ENCODE results near the gene OLFM2. TPM values are rescaled to one million over a fixed set of nuclear protein-coding genes. Genes with fewer than 3 reads are reported as not detected.

OLFM2 gene
- total RNA-seq, 1 experiment from 2014 or later = 9.7 TPM

DNA sequence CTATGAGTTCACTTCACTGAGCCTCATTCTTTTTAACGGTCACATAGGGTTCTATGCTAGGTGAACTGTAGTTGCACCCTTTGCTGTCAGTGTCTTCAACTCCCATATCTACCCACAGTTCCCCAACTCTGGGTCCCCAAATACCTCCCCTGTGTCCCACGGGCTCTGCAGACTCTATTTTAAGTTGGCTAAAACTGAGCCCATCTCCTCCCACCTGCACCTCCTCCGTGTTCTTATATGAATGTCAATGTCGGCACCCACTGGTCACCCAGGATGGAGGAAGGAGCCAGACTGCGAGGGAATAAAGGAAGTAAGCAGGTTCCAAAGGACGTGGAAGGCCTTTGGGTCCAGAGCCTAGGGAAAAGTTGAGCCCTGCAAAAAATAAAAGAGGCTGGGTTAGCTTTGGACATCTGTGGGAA is 102.0 kb downstream of the OLFM2 start:
- intact Hi-C loops (cut with micrococcal nuclease; ENCODE audit: unreplicated experiment) (no loop called here), in situ Hi-C loops (cut with HindIII; ENCODE audit: low pct_unique_long_range_greater_than_20kb, low sequenced_read_pairs) (no loop called here)
- ATAC-seq = peak; percentile 11
- 0 out of 2 replicates have a peak, but pooled peaks cover 4% of the 10 kb centered on the region for H3K4me1 ChIP-seq (ENCODE audit: control insufficient read depth, insufficient read depth, low read length)
- ChIA-PET CTCF (interaction anchor here (0.6 kb wide), 1 partner anchor 272 kb away, joined by 3 read pairs; the partner anchor contains the start of gene PPAN), POLR2A (no interaction called here)
- no peaks in the 10 kb centered on the region for H3K9me3 ChIP-seq (ENCODE audit: control insufficient read depth, insufficient read depth, low read depth, low read length)
- H3K27me3 ChIP-seq (ENCODE audit: control insufficient read depth, insufficient read depth, low read length) = no peaks in the 10 kb centered on the region
- H3K4me3 ChIP-seq (ENCODE audit: low read depth in 2 of 2, low read length in 2 of 2) = peak overlapping the region; percentile 56 to 74
- H3K27ac ChIP-seq (ENCODE audit: low read length) = no peak overlapping the region; the same call in 1 of the 2 replicates
- TF ChIP-seq, protein P1, sequence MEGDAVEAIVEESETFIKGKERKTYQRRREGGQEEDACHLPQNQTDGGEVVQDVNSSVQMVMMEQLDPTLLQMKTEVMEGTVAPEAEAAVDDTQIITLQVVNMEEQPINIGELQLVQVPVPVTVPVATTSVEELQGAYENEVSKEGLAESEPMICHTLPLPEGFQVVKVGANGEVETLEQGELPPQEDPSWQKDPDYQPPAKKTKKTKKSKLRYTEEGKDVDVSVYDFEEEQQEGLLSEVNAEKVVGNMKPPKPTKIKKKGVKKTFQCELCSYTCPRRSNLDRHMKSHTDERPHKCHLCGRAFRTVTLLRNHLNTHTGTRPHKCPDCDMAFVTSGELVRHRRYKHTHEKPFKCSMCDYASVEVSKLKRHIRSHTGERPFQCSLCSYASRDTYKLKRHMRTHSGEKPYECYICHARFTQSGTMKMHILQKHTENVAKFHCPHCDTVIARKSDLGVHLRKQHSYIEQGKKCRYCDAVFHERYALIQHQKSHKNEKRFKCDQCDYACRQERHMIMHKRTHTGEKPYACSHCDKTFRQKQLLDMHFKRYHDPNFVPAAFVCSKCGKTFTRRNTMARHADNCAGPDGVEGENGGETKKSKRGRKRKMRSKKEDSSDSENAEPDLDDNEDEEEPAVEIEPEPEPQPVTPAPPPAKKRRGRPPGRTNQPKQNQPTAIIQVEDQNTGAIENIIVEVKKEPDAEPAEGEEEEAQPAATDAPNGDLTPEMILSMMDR (IDR thresholded peaks at IDR 0.05) = no peak
- TF ChIP-seq TCF7L2 (IDR thresholded peaks at IDR 0.05; ENCODE audit: low read depth, low read length) (no peak), POLR2AphosphoS5 (IDR thresholded peaks at IDR 0.05; ENCODE audit: low read depth, low read length) (no peak), SIN3A (IDR thresholded peaks at IDR 0.05; ENCODE audit: borderline replicate concordance, insufficient read depth, low read depth, low read length) (no peak)
- TF ChIP-seq, protein P2, sequence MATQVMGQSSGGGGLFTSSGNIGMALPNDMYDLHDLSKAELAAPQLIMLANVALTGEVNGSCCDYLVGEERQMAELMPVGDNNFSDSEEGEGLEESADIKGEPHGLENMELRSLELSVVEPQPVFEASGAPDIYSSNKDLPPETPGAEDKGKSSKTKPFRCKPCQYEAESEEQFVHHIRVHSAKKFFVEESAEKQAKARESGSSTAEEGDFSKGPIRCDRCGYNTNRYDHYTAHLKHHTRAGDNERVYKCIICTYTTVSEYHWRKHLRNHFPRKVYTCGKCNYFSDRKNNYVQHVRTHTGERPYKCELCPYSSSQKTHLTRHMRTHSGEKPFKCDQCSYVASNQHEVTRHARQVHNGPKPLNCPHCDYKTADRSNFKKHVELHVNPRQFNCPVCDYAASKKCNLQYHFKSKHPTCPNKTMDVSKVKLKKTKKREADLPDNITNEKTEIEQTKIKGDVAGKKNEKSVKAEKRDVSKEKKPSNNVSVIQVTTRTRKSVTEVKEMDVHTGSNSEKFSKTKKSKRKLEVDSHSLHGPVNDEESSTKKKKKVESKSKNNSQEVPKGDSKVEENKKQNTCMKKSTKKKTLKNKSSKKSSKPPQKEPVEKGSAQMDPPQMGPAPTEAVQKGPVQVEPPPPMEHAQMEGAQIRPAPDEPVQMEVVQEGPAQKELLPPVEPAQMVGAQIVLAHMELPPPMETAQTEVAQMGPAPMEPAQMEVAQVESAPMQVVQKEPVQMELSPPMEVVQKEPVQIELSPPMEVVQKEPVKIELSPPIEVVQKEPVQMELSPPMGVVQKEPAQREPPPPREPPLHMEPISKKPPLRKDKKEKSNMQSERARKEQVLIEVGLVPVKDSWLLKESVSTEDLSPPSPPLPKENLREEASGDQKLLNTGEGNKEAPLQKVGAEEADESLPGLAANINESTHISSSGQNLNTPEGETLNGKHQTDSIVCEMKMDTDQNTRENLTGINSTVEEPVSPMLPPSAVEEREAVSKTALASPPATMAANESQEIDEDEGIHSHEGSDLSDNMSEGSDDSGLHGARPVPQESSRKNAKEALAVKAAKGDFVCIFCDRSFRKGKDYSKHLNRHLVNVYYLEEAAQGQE (IDR thresholded peaks at IDR 0.05; ENCODE audit: insufficient read depth in 1 of 2, low read depth in 2 of 2, low read length in 1 of 2) = no peak
- peaks cover 8% of the 10 kb centered on the region for H3K36me3 ChIP-seq (ENCODE audit: control insufficient read depth, insufficient read depth, low read length)
- DNase-seq (ENCODE audit: low read depth, low spot score) = no peak
- no TSS peak for BruUV-seq (replicated peaks)

DNA sequence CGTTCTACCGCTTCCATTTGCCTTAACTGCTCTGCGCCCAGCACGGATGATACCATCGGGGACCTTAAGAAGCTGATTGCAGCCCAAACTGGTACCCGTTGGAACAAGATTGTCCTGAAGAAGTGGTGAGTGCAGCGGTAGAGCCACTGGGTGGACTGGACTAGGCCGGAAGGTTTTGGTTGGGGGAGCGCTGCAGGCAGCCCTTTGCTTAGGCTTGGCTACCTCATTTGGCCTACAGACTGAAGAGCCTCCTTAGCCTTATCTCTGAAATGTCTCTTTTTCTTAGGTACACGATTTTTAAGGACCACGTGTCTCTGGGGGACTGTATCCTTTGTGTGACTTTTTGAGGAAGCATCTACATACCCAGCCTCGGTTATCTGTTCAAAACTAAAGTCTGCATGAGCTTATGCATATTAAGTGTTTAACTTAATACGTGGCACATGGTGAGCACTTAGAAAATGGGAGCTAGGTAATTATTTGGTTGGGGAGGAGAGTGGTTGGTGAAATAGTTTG is 107.7 kb downstream of the OLFM2 start:
- peak overlapping the region; percentile 88 for H3K27ac ChIP-seq (ENCODE audit: low read length)

More for the DNA sequence above, 107.7 kb downstream of the OLFM2 start:
- BruUV-seq (replicated peaks) = no TSS peak
- H3K9me3 ChIP-seq (ENCODE audit: control insufficient read depth, insufficient read depth, low read depth, low read length) = no peaks in the 10 kb centered on the region
- ChIA-PET CTCF (no interaction called here), POLR2A (no interaction called here)
- ATAC-seq (no peak), DNase-seq (ENCODE audit: low read depth, low spot score) (no peak)
- TF ChIP-seq, protein P2 (IDR thresholded peaks at IDR 0.05; ENCODE audit: insufficient read depth in 1 of 2, low read depth in 2 of 2, low read length in 1 of 2) = no peak
- TF ChIP-seq SIN3A (IDR thresholded peaks at IDR 0.05; ENCODE audit: borderline replicate concordance, insufficient read depth, low read depth, low read length) = no peak
- TF ChIP-seq TCF7L2 (IDR thresholded peaks at IDR 0.05; ENCODE audit: low read depth, low read length) = no peak
- TF ChIP-seq, protein P1 (IDR thresholded peaks at IDR 0.05) = no peak
- no peak for TF ChIP-seq POLR2AphosphoS5 (IDR thresholded peaks at IDR 0.05; ENCODE audit: low read depth, low read length)
- intact Hi-C loops (cut with micrococcal nuclease; ENCODE audit: unreplicated experiment) = no loop called here
- peaks cover 6% of the 10 kb centered on the region for H3K36me3 ChIP-seq (ENCODE audit: control insufficient read depth, insufficient read depth, low read length)
- H3K27me3 ChIP-seq (ENCODE audit: control insufficient read depth, insufficient read depth, low read length) = no peaks in the 10 kb centered on the region
- in situ Hi-C loops (cut with HindIII; ENCODE audit: low pct_unique_long_range_greater_than_20kb, low sequenced_read_pairs) = no loop called here
- no peaks in the 10 kb centered on the region for H3K4me1 ChIP-seq (ENCODE audit: control insufficient read depth, insufficient read depth, low read length)
- H3K4me3 ChIP-seq (ENCODE audit: low read depth in 2 of 2, low read length in 2 of 2) = peak overlapping the region; percentile 95 to 96
